HEK293 (cell line): ENCODE results near the gene TRMT1.

Source experiments
- CTCF ChIA-PET: fragments of 350-600 bp; formaldehyde crosslinking; extraction: SDS; loops from one replicate; lab custom pipeline; 2021; ENCODE audit warnings: antibody characterized with exemption; lab: Yijun Ruan, JAX
- POLR2A ChIA-PET: fragments of 300-600 bp; formaldehyde crosslinking; extraction: SDS; loops from one replicate; lab custom pipeline; 2020; ENCODE audit warnings: antibody characterized with exemption, inconsistent platforms; lab: Yijun Ruan, JAX
- H3K27ac ChIP-seq: fragments of 200-500 bp; sonication (Bioruptor generic); 2 replicates; pipeline ENCODE4 v1.5.1; 2014; ENCODE audit warnings: low read depth, low read length, control low read depth, inconsistent platforms; ENCODE audit errors: extremely low read depth
- H3K36me3 ChIP-seq, 2 experiments: fragments of 200-500 bp in 1 of 2; sonication (Bioruptor generic) in 1 of 2; 1 replicate in 1 of 2; 2 replicates in 1 of 2; pipeline ENCODE4 v1.5.1; 2014 to 2017; ENCODE audit warnings: inconsistent platforms in 2 of 2, low read length in 2 of 2; ENCODE audit not compliant: control insufficient read depth in 2 of 2, insufficient read depth in 1 of 2
- H3K4me1 ChIP-seq: fragments of 200-500 bp; sonication (Bioruptor generic); 2 replicates; pipeline ENCODE4 v1.5.1; 2014; ENCODE audit warnings: mild to moderate bottlenecking, low read length, inconsistent platforms; ENCODE audit not compliant: control insufficient read depth, insufficient read depth
- H3K4me3 ChIP-seq: 2 replicates; pipeline ENCODE4 v1.5.1; 2011; ENCODE audit warnings: low read depth, mild to moderate bottlenecking, control low read depth, low read length, moderate library complexity
- H3K9me3 ChIP-seq: fragments of 200-500 bp; sonication (Bioruptor generic); 2 replicates; pipeline ENCODE4 v1.5.1; 2014; ENCODE audit warnings: low read depth, low read length, inconsistent platforms; ENCODE audit not compliant: control insufficient read depth, insufficient read depth
- CTCF ChIP-seq: fragments of 450-650 bp; formaldehyde crosslinking; IDR thresholded peaks from 2 replicates; pipeline ENCODE4 v1.5.1; 2016; ENCODE audit warnings: missing biosample characterization, missing genetic modification characterization
- GLIS1 ChIP-seq: fragments of 450-650 bp; formaldehyde crosslinking; IDR thresholded peaks from 2 replicates; pipeline ENCODE4 v1.5.1; 2016; ENCODE audit warnings: missing biosample characterization, missing genetic modification characterization
- IKZF3 ChIP-seq: fragments of 450-650 bp; IDR thresholded peaks from 2 replicates; pipeline ENCODE4 v1.5.0; 2018; ENCODE audit warnings: missing biosample characterization, mild to moderate bottlenecking, missing genetic modification characterization, moderate library complexity
- KLF7 ChIP-seq: fragments of 450-650 bp; formaldehyde crosslinking; IDR thresholded peaks from 2 replicates; pipeline ENCODE4 v1.5.1; 2016; ENCODE audit warnings: missing biosample characterization, missing genetic modification characterization, borderline replicate concordance
- MEIS1 ChIP-seq: sonication (generic); formaldehyde crosslinking; IDR thresholded peaks from 2 replicates; pipeline ENCODE4 v1.8.1; 2022; ENCODE audit warnings: missing genetic modification reagents, mild to moderate bottlenecking, borderline replicate concordance
- PRDM1 ChIP-seq: fragments of 450-650 bp; formaldehyde crosslinking; IDR thresholded peaks from 2 replicates; pipeline ENCODE4; 2016; ENCODE audit warnings: missing biosample characterization, missing genetic modification characterization
- PRDM2 ChIP-seq: fragments of 450-650 bp; formaldehyde crosslinking; IDR thresholded peaks from 2 replicates; pipeline ENCODE4 v1.5.1; 2016; ENCODE audit warnings: missing biosample characterization, missing genetic modification characterization, borderline replicate concordance
- REST ChIP-seq: fragments of 450-650 bp; formaldehyde crosslinking; IDR thresholded peaks from 2 replicates; pipeline ENCODE4 v1.5.1; 2016; ENCODE audit warnings: missing biosample characterization, missing genetic modification characterization
- SALL2 ChIP-seq: fragments of 450-650 bp; formaldehyde crosslinking; IDR thresholded peaks from 2 replicates; pipeline ENCODE4 v1.5.0; 2017; ENCODE audit warnings: missing biosample characterization, mild to moderate bottlenecking, missing genetic modification characterization, borderline replicate concordance
- ZBTB17 ChIP-seq: fragments of 450-650 bp; formaldehyde crosslinking; IDR thresholded peaks from 2 replicates; pipeline ENCODE4 v1.5.1; 2016; ENCODE audit warnings: missing biosample characterization, missing genetic modification characterization
- ZBTB8A ChIP-seq: fragments of 450-650 bp; formaldehyde crosslinking; IDR thresholded peaks from 2 replicates; pipeline ENCODE4 v1.5.1; 2016; ENCODE audit warnings: missing biosample characterization, missing genetic modification characterization
- ZFP37 ChIP-seq: fragments of 450-650 bp; formaldehyde crosslinking; IDR thresholded peaks from 2 replicates; pipeline ENCODE4 v1.5.1; 2016; ENCODE audit warnings: missing biosample characterization, missing genetic modification characterization
- ZIC2 ChIP-seq: fragments of 450-650 bp; formaldehyde crosslinking; IDR thresholded peaks from 2 replicates; pipeline ENCODE4 v1.5.1; 2016; ENCODE audit warnings: missing biosample characterization, missing genetic modification characterization
- ZNF114 ChIP-seq: fragments of 450-650 bp; formaldehyde crosslinking; IDR thresholded peaks from 2 replicates; pipeline ENCODE4 v1.5.0; 2017; ENCODE audit warnings: missing biosample characterization, missing genetic modification characterization
- ZNF2 ChIP-seq: fragments of 450-650 bp; formaldehyde crosslinking; IDR thresholded peaks from 2 replicates; pipeline ENCODE4 v1.5.1; 2016; ENCODE audit warnings: missing biosample characterization, missing genetic modification characterization
- ZNF223 ChIP-seq: fragments of 450-650 bp; formaldehyde crosslinking; IDR thresholded peaks from 2 replicates; pipeline ENCODE4 v1.5.1; 2016; ENCODE audit warnings: missing biosample characterization, missing genetic modification characterization
- ZNF23 ChIP-seq: fragments of 450-650 bp; formaldehyde crosslinking; IDR thresholded peaks from 2 replicates; pipeline ENCODE4 v1.5.1; 2016; ENCODE audit warnings: missing biosample characterization, missing genetic modification characterization, borderline replicate concordance
- ZNF324 ChIP-seq: fragments of 450-650 bp; formaldehyde crosslinking; IDR thresholded peaks from 2 replicates; pipeline ENCODE4 v1.5.1; 2016; ENCODE audit warnings: missing biosample characterization, missing genetic modification characterization
- ZNF335 ChIP-seq: fragments of 450-650 bp; formaldehyde crosslinking; conservative IDR thresholded peaks from 2 replicates; pipeline ENCODE4 v1.5.1; 2016; ENCODE audit warnings: missing biosample characterization, missing genetic modification characterization
- ZNF501 ChIP-seq: fragments of 450-650 bp; formaldehyde crosslinking; IDR thresholded peaks from 2 replicates; pipeline ENCODE4 v1.5.1; 2016; ENCODE audit warnings: missing biosample characterization, missing genetic modification characterization
- ZNF600 ChIP-seq: fragments of 450-650 bp; formaldehyde crosslinking; IDR thresholded peaks from 2 replicates; pipeline ENCODE4 v1.5.1; 2016; ENCODE audit warnings: missing biosample characterization, missing genetic modification characterization
- ZNF629 ChIP-seq: fragments of 450-650 bp; formaldehyde crosslinking; IDR thresholded peaks from 2 replicates; pipeline ENCODE4 v1.5.1; 2017; ENCODE audit warnings: missing biosample characterization, missing genetic modification characterization
- ZNF645 ChIP-seq: fragments of 450-650 bp; formaldehyde crosslinking; IDR thresholded peaks from 2 replicates; pipeline ENCODE4; 2016; ENCODE audit warnings: missing biosample characterization, missing genetic modification characterization
- ZNF664 ChIP-seq: fragments of 450-650 bp; formaldehyde crosslinking; IDR thresholded peaks from 2 replicates; pipeline ENCODE4 v1.5.1; 2016; ENCODE audit warnings: missing biosample characterization, missing genetic modification characterization
- ZNF701 ChIP-seq: fragments of 450-650 bp; formaldehyde crosslinking; IDR thresholded peaks from 2 replicates; pipeline ENCODE4 v1.5.1; 2016; ENCODE audit warnings: missing biosample characterization, missing genetic modification characterization

Gene TRMT1

GRCh38 chr19:13079542-13079986, 37.0 kb downstream of the TRMT1 start (continued):
- TF ChIP-seq ZNF223 (peak; percentile 99), KLF7 (tag by site-specific recombination) (0 out of 2 replicates have a peak, but pooled peaks have one; percentile 68), MEIS1 (no peak), ZNF501 (tag by site-specific recombination) (no peak), ZIC2 (tag by site-specific recombination) (peak; percentile 71), ZNF664 (tag by site-specific recombination) (no peak), PRDM1 (tag by site-specific recombination) (no peak), ZNF335 (tag by site-specific recombination) (0 out of 2 replicates have a peak, but pooled peaks have one; percentile 1), ZNF114 (no peak), ZNF701 (tag by site-specific recombination) (no peak), ZNF2 (tag by site-specific recombination) (no peak), ZNF629 (tag by site-specific recombination) (no peak), ZFP37 (no peak), SALL2 (no peak), ZNF23 (tag by site-specific recombination) (no peak), GLIS1 (peak; percentile 92), CTCF (tag by site-specific recombination) (peak; percentile 61), ZBTB8A (tag by site-specific recombination) (peak; percentile 57; the same call in 1 of the 2 replicates), ZNF645 (tag by site-specific recombination) (no peak), ZNF600 (peak; percentile 48)

- Histone ChIP-seq H3K36me3 (no peaks in the 10 kb centered on the region; a peak in 1 of 3 replicates), H3K9me3 (no peaks in the 10 kb centered on the region), H3K4me3 (no peak overlapping the region), H3K27ac (peak overlapping the region; percentile 64), H3K4me1 (peaks cover 14% of the 10 kb centered on the region)
- ChIA-PET CTCF (interaction anchor here (0.6 to 4.7 kb wide), 10 partner anchors 13 to 436 kb away, joined by 3 to 33 read pairs (median 5); no protein-coding TSS in a partner anchor), POLR2A (interaction anchor here (1.1 to 2.1 kb wide), 3 partner anchors 18 to 94 kb away, joined by 3 to 6 read pairs (median 3); no protein-coding TSS in a partner anchor)
- TF ChIP-seq ZNF645 (tag by site-specific recombination) (no peak), PRDM2 (tag by site-specific recombination) (no peak), ZBTB17 (tag by site-specific recombination) (peak; percentile 72), IKZF3 (tag by site-specific recombination) (0 out of 2 replicates have a peak, but pooled peaks have one; percentile 3), ZNF324 (tag by site-specific recombination) (no peak), REST (tag by site-specific recombination) (no peak)
Measured at GRCh38 chr19:13078897-13079541, 37.5 kb downstream of the TRMT1 start.
